PC-9 (cell line): ENCODE data around the gene HSPB7.

Experiments used
- EZH2 ChIP-seq: fragments of 200-600 bp; sonication (generic); IDR thresholded peaks from 2 replicates; pipeline ENCODE4 v1.8.0; 2017; ENCODE audit warnings: antibody characterized with exemption, low read depth
- TF ChIP-seq, protein P1 (sequence below): fragments of 200-600 bp; sonication (generic); conservative IDR thresholded peaks from 2 replicates; pipeline ENCODE4 v1.6.1; 2017; ENCODE audit warnings: mixed run types, antibody characterized with exemption, mild to moderate bottlenecking, moderate library complexity

DNA sequence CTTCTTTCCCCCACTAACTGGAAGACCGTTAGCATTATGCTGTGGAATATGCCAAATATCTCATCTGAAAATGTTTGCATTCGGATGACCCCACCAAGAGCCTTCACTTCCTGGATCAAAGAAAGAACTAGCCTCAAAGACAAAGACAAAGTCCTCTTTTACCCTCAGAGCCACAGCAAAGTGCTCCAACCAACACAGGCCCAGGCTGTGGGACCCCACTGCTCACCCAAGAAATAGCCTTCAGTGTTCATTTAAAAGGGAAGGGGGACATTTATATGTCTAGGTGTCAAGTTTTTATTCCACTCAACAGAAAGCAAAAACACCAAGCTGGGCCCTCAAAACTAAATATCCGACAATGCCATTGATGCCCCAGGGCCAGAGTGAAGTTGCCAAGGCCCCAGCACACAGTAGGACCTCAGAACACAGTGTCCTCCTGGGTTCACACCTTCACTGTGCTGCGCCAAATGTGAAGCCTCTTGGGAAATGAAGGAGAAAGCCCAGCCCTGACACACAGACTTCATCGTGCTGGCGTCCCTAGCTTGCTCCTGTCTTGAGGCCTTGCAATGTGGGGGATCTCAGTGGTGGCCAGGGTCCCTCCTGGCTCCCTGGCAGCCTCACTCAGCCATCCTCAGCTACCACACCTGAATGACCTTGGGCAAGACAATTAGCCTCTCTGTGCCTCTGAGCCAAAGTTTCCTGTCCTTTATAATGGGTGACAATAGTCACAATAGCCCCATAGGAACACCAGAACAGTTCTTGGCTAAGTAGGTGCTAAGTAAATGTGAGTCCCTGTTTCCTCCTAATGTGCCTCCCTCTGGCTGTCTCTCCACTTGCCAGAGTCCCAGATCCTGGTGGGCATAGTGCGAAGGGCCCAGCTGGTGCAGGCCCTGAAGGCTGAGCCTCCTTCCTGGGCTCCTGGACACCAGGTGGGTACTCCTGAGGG lies 37.0 kb upstream of the HSPB7 start:
- no peak for TF ChIP-seq EZH2
- TF ChIP-seq, protein P1, sequence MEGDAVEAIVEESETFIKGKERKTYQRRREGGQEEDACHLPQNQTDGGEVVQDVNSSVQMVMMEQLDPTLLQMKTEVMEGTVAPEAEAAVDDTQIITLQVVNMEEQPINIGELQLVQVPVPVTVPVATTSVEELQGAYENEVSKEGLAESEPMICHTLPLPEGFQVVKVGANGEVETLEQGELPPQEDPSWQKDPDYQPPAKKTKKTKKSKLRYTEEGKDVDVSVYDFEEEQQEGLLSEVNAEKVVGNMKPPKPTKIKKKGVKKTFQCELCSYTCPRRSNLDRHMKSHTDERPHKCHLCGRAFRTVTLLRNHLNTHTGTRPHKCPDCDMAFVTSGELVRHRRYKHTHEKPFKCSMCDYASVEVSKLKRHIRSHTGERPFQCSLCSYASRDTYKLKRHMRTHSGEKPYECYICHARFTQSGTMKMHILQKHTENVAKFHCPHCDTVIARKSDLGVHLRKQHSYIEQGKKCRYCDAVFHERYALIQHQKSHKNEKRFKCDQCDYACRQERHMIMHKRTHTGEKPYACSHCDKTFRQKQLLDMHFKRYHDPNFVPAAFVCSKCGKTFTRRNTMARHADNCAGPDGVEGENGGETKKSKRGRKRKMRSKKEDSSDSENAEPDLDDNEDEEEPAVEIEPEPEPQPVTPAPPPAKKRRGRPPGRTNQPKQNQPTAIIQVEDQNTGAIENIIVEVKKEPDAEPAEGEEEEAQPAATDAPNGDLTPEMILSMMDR: no peak
